Mammary epithelial cell (primary cell): ENCODE data around the gene KRTAP3-1.

Experiments used
- EZH2 ChIP-seq: IDR thresholded peaks from 2 replicates; pipeline ENCODE4 v1.6.1; 2012; ENCODE audit warnings: low read length, inconsistent platforms, borderline replicate concordance
- TF ChIP-seq, protein P1 (sequence below), 2 donors: IDR thresholded peaks in 1 of 2; conservative IDR thresholded peaks in 1 of 2; 2 replicates each; pipeline ENCODE4 v1.5.1; 2011 to 2012; ENCODE audit warnings: inconsistent platforms in 2 of 2, low read length in 2 of 2, mild to moderate bottlenecking in 2 of 2, control low read depth in 1 of 2, low read depth in 1 of 2; ENCODE audit not compliant: insufficient read depth in 1 of 2; ENCODE audit errors: extremely low read depth in 1 of 2

DNA sequence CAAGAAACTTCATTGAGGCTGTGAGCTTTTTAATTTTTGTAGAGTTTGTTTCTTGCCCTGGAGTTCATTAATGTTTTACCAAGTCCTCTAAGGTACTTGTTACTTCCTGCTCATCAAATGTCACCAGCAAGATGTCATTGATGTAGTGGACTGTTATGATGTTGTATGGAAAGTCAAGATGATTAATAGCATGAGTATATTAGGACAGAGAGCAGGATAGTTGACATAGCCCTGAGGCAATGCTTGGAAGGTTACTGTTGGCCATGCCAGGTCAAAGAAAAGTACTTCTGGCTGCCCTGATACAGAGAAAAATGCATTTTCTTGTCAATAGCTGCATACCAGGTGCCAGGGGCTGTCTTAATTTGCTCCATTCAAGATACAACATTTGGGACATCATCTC is 11.4 kb upstream of the KRTAP3-1 start:
- TF ChIP-seq, protein P1, sequence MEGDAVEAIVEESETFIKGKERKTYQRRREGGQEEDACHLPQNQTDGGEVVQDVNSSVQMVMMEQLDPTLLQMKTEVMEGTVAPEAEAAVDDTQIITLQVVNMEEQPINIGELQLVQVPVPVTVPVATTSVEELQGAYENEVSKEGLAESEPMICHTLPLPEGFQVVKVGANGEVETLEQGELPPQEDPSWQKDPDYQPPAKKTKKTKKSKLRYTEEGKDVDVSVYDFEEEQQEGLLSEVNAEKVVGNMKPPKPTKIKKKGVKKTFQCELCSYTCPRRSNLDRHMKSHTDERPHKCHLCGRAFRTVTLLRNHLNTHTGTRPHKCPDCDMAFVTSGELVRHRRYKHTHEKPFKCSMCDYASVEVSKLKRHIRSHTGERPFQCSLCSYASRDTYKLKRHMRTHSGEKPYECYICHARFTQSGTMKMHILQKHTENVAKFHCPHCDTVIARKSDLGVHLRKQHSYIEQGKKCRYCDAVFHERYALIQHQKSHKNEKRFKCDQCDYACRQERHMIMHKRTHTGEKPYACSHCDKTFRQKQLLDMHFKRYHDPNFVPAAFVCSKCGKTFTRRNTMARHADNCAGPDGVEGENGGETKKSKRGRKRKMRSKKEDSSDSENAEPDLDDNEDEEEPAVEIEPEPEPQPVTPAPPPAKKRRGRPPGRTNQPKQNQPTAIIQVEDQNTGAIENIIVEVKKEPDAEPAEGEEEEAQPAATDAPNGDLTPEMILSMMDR (conservative IDR thresholded peaks at IDR 0.05 in 1 of 2, IDR thresholded peaks at IDR 0.05 in 1 of 2; ENCODE audit: extremely low read depth in 1 of 2, insufficient read depth in 1 of 2, low read depth in 1 of 2, low read length in 2 of 2) = no peak
- no peak for TF ChIP-seq EZH2
